Upper lobe of left lung (tissue), 4 donors: ENCODE measurements around the gene NOTCH4.

ENCODE experiments used
- EP300 ChIP-seq, 4 donors: sonication (generic); formaldehyde crosslinking; IDR thresholded peaks; one replicate each; pipeline ENCODE4 v1.5.1; 2017; ENCODE audit warnings: antibody characterized with exemption in 4 of 4, control low read depth in 2 of 4
- POLR2A ChIP-seq, 4 donors: fragments of 450-650 bp; IDR thresholded peaks; one replicate each; pipeline ENCODE4 v1.5.1; 2016 to 2017; ENCODE audit warnings: antibody characterized with exemption in 4 of 4, mild to moderate bottlenecking in 2 of 4
- POLR2AphosphoS5 ChIP-seq, 2 donors: sonication (generic); formaldehyde crosslinking; IDR thresholded peaks; one replicate each; pipeline ENCODE4 v1.5.1; 2017; ENCODE audit warnings: antibody characterized with exemption in 2 of 2
- TF ChIP-seq, protein P1 (sequence below), 6 experiments: fragments of 450-650 bp in 4 of 6; fragments of 200-600 bp in 2 of 6; sonication (generic) in 2 of 6; IDR thresholded peaks; one replicate each; pipeline ENCODE4 v1.5.1; 2016 to 2019; ENCODE audit warnings: antibody characterized with exemption in 6 of 6

DNA sequence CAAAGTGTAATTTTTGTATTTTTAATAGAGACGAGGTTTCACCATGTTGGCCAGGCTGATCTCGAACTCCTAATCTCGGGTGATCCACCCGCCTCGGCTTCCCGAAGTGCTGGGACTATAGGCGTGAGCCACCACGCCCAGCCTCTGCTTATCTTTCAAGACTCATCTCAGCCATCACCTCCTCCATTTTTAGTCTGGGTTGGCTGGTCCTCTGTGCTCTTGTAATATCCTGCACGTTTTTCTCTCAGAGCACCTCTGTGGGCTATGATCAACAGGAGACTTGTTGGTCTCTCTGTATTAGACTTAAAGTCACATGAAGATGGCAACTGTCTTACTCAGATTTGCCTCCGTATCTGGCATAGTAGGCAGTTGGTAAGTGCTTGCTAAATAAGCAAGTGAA lies 7.6 kb downstream of the NOTCH4 start:
- TF ChIP-seq, protein P1, sequence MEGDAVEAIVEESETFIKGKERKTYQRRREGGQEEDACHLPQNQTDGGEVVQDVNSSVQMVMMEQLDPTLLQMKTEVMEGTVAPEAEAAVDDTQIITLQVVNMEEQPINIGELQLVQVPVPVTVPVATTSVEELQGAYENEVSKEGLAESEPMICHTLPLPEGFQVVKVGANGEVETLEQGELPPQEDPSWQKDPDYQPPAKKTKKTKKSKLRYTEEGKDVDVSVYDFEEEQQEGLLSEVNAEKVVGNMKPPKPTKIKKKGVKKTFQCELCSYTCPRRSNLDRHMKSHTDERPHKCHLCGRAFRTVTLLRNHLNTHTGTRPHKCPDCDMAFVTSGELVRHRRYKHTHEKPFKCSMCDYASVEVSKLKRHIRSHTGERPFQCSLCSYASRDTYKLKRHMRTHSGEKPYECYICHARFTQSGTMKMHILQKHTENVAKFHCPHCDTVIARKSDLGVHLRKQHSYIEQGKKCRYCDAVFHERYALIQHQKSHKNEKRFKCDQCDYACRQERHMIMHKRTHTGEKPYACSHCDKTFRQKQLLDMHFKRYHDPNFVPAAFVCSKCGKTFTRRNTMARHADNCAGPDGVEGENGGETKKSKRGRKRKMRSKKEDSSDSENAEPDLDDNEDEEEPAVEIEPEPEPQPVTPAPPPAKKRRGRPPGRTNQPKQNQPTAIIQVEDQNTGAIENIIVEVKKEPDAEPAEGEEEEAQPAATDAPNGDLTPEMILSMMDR (IDR thresholded peaks at IDR 0.05) = no peak
- no peak for TF ChIP-seq POLR2AphosphoS5 (IDR thresholded peaks at IDR 0.05)
- TF ChIP-seq POLR2A (IDR thresholded peaks at IDR 0.05) = no peak
- TF ChIP-seq EP300 (IDR thresholded peaks at IDR 0.05) = no peak
